Ascending aorta (tissue), 2 donors: ENCODE results near the gene TIRAP. TPM values are rescaled to one million over a fixed set of nuclear protein-coding genes. Genes with fewer than 3 reads are reported as not detected.

ENCODE experiments used
- DNase-seq, 2 donors: peaks; one replicate each; pipeline ENCODE4 v3.0.0-alpha.2; 2019; ENCODE audit warnings: low spot score in 2 of 2
- H3K27ac ChIP-seq, 2 donors: fragments of 200-600 bp; sonication (generic); one replicate each; pipeline ENCODE4 v1.5.1; 2016 to 2017; ENCODE audit warnings: mild to moderate bottlenecking in 1 of 2
- H3K27me3 ChIP-seq: fragments of 200-600 bp; sonication (generic); one replicate; pipeline ENCODE4 v1.5.1; 2017
- H3K36me3 ChIP-seq, 2 donors: fragments of 200-600 bp; sonication (generic); one replicate each; pipeline ENCODE4 v1.5.1; 2016
- H3K4me1 ChIP-seq, 2 donors: fragments of 200-600 bp; sonication (generic); one replicate each; pipeline ENCODE4 v1.5.1; 2016 to 2017; ENCODE audit warnings: mild to moderate bottlenecking in 1 of 2
- H3K4me3 ChIP-seq, 2 donors: fragments of 200-600 bp; sonication (generic); one replicate each; pipeline ENCODE4 v1.5.1; 2016 to 2017; ENCODE audit warnings: mild to moderate bottlenecking in 1 of 2
- H3K9me3 ChIP-seq, 2 donors: fragments of 200-600 bp; sonication (generic); one replicate each; pipeline ENCODE4 v1.5.1; 2016
- CTCF ChIP-seq, 3 experiments: fragments of 200-600 bp in 2 of 3; fragments of 450-650 bp in 1 of 3; sonication (generic) in 2 of 3; IDR thresholded peaks; one replicate each; pipeline ENCODE4 v1.5.1; 2016 to 2019; ENCODE audit warnings: antibody characterized with exemption in 3 of 3, mild to moderate bottlenecking in 1 of 3, moderate library complexity in 1 of 3
- intact Hi-C: fragments of 100-400 bp; cut with DNase I; formaldehyde crosslinking; loops from one replicate; pipeline ENCODE4 v1.15.1; 2023
- total RNA-seq: library from RNA; depleted of rRNA; stranded (reverse); fragments of >200 nt; gene quantifications from one replicate; pipeline ENCODE4 v1.1.0, GENCODE V29; 2016

The TIRAP gene
- total RNA-seq, 1 donor from 2014 or later, result 8.7 TPM

GRCh38 chr11:126267650-126268049, 15.2 kb upstream of the TIRAP start:
- peak overlapping the region; percentile 90 to 91 for H3K27ac ChIP-seq
- TF ChIP-seq CTCF (IDR thresholded peaks at IDR 0.05), result no peak
- H3K36me3 ChIP-seq, result peaks cover 44 to 47% of the 10 kb centered on the region in 2 donors
- H3K4me3 ChIP-seq, result peak overlapping the region; percentile 81 to 93
- H3K9me3 ChIP-seq, result no peaks in the 10 kb centered on the region
- no peak for DNase-seq
- intact Hi-C loops, result loop anchor here (1.0 to 10.0 kb wide), 8 partner anchors 37 to 1155 kb away; partner anchors contain the start of genes CDON, CHEK1, DCPS and FAM118B
- no peaks in the 10 kb centered on the region for H3K27me3 ChIP-seq
- H3K4me1 ChIP-seq, result peaks cover 0 to 13% of the 10 kb centered on the region in 2 donors

- peaks cover 39 to 46% of the 10 kb centered on the region in 2 donors for H3K36me3 ChIP-seq
- DNase-seq, result no peak
- no peak for TF ChIP-seq CTCF (IDR thresholded peaks at IDR 0.05)
- H3K27ac ChIP-seq, result peak overlapping the region; percentile 90 to 91
- H3K27me3 ChIP-seq, result no peaks in the 10 kb centered on the region
- no peaks in the 10 kb centered on the region for H3K9me3 ChIP-seq
- peaks cover 0 to 13% of the 10 kb centered on the region in 2 donors for H3K4me1 ChIP-seq
- intact Hi-C loops, result loop anchor here (1.0 to 10.0 kb wide), 8 partner anchors 36 to 1156 kb away; partner anchors contain the start of genes CDON, CHEK1, DCPS and FAM118B
- peak overlapping the region; percentile 81 to 93 for H3K4me3 ChIP-seq
These were observed 14.6 kb upstream of the TIRAP start for GRCh38 chr11:126268361-126268707.

GRCh38 chr11:126268708-126269579, 13.9 kb upstream of the TIRAP start, which contains the start of the genes FOXRED1 and SRPRA:
TSS of gene FOXRED1 (plus strand) at chr11:126269154. CDS start at chr11:126269207, 53 bp downstream.
TSS of gene SRPRA (minus strand) at chr11:126268895. CDS start at chr11:126268804, 91 bp downstream.
- H3K4me1 ChIP-seq, result peaks cover 0 to 13% of the 10 kb centered on the region in 2 donors
- intact Hi-C loops, result loop anchor here (1.0 to 10.0 kb wide), 10 partner anchors 14 to 1157 kb away; partner anchors contain the start of genes CDON, CHEK1, DCPS and FAM118B
- peak; percentile 97 to 100 for DNase-seq
- H3K4me3 ChIP-seq, result peak within 1 kb of the TSS; percentile 81 to 93
- TF ChIP-seq CTCF (IDR thresholded peaks at IDR 0.05), result no peak
- H3K27me3 ChIP-seq, result no peaks in the 10 kb centered on the region
- peaks cover 37 to 42% of the 10 kb centered on the region in 2 donors for H3K36me3 ChIP-seq
- H3K27ac ChIP-seq, result peak within 1 kb of the TSS; percentile 90 to 91
- no peaks in the 10 kb centered on the region for H3K9me3 ChIP-seq

DNA sequence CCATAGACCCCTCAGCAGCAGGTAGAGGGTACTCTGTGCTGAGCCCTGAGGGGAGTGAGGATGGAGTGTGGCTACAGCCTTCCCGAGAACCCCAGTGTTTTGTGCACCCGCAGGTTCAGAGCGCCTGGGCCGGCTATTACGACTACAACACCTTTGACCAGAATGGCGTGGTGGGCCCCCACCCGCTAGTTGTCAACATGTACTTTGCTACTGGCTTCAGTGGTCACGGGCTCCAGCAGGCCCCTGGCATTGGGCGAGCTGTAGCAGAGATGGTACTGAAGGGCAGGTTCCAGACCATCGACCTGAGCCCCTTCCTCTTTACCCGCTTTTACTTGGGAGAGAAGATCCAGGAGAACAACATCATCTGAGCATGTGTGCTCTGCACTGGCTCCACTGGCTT, 5.6 kb upstream of the TIRAP start:
- no peak for DNase-seq
- peaks cover 18 to 26% of the 10 kb centered on the region in 2 donors for H3K36me3 ChIP-seq
- intact Hi-C loops, result no loop called here
- H3K4me3 ChIP-seq, result no peak overlapping the region
- no peaks in the 10 kb centered on the region for H3K9me3 ChIP-seq
- H3K27ac ChIP-seq, result no peak overlapping the region
- no peaks in the 10 kb centered on the region for H3K27me3 ChIP-seq
- peaks cover 0 to 6% of the 10 kb centered on the region in 2 donors for H3K4me1 ChIP-seq
- TF ChIP-seq CTCF (IDR thresholded peaks at IDR 0.05), result no peak

DNA sequence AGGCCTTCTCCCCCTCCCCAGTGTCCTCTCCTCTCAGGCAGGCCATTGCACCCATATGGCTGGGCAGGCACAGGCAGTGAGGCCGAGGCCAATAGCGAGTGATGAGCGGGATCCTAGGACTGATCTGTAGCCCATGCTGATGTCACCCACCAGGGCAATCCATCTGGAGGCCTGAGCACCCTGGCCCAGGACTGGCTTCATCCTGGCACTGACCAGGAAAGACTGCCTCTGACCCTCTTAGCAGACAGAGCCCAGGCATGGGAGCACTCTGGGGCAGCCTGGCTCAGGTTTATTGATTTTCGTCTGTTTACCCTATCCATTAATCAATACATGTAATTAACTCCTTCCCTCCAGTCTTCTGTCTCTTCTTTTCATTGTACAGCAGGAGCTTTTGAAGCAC, 5.1 kb upstream of the TIRAP start:
- Histone ChIP-seq H3K4me1 (peaks cover 0 to 6% of the 10 kb centered on the region in 2 donors), H3K4me3 (no peak overlapping the region), H3K27me3 (no peaks in the 10 kb centered on the region), H3K9me3 (no peaks in the 10 kb centered on the region), H3K27ac (no peak overlapping the region), H3K36me3 (peaks cover 18 to 25% of the 10 kb centered on the region in 2 donors)
- intact Hi-C loops, result no loop called here
- DNase-seq, result no peak
- TF ChIP-seq CTCF (IDR thresholded peaks at IDR 0.05), result no peak
